ENCODE data around the gene GNAS-AS1. TPM values are rescaled to one million over a fixed set of nuclear protein-coding genes. Genes with fewer than 3 reads are reported as not detected.

GNAS-AS1 gene
- total RNA-seq, 1 experiment from 2014 or later: 6.8 TPM

DNA sequence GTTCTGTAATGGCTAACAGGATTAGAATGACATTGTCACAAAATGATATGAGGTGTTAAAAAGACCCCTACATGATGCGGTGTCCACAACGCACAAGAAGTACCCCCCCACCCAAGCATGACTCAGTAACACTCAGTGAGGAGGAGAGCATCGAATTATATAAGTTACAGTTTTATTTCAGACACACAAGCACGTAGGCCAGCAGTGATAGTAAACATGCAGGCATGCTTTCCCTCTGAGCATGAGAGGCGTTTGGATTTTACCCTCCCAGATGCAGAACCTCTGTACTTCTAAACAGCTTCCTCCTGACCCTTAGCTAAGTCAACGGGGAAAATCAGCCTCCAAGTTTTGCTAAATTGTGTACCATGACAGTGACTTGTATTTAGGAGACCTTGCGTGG lies 25.7 kb upstream of the GNAS-AS1 start:
- H3K36me3 ChIP-seq (ENCODE audit: low read depth): no peaks in the 10 kb centered on the region
- H3K4me3 ChIP-seq: no peak overlapping the region
- H3K4me2 ChIP-seq: no peak overlapping the region
- no peaks in the 10 kb centered on the region for H3K9me3 ChIP-seq (ENCODE audit: insufficient read depth, low read depth)
- H3K27me3 ChIP-seq (ENCODE audit: insufficient read depth, low read depth): no peaks in the 10 kb centered on the region
- CTCF ChIA-PET: no interaction called here
- no peak overlapping the region for H3K27ac ChIP-seq
- no peak for DNase-seq
- no peaks in the 10 kb centered on the region for H3K4me1 ChIP-seq (replicated peaks; ENCODE audit: insufficient read depth)
- BruUV-seq (replicated peaks): no TSS peak
- H4K20me1 ChIP-seq (ENCODE audit: insufficient read depth): no peaks in the 10 kb centered on the region
- no peak overlapping the region for H2AFZ ChIP-seq
- TF ChIP-seq EZH2 (IDR thresholded peaks at IDR 0.05; ENCODE audit: low read depth): no peak
- TF ChIP-seq, protein P1, sequence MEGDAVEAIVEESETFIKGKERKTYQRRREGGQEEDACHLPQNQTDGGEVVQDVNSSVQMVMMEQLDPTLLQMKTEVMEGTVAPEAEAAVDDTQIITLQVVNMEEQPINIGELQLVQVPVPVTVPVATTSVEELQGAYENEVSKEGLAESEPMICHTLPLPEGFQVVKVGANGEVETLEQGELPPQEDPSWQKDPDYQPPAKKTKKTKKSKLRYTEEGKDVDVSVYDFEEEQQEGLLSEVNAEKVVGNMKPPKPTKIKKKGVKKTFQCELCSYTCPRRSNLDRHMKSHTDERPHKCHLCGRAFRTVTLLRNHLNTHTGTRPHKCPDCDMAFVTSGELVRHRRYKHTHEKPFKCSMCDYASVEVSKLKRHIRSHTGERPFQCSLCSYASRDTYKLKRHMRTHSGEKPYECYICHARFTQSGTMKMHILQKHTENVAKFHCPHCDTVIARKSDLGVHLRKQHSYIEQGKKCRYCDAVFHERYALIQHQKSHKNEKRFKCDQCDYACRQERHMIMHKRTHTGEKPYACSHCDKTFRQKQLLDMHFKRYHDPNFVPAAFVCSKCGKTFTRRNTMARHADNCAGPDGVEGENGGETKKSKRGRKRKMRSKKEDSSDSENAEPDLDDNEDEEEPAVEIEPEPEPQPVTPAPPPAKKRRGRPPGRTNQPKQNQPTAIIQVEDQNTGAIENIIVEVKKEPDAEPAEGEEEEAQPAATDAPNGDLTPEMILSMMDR (conservative IDR thresholded peaks at IDR 0.05): no peak
- intact Hi-C loops (cut with micrococcal nuclease; ENCODE audit: unreplicated experiment): no loop called here
- H3K9me2 ChIP-seq (ENCODE audit: insufficient read depth): no peaks in the 10 kb centered on the region
- H3K79me2 ChIP-seq (ENCODE audit: low read depth): no peaks in the 10 kb centered on the region
- no peaks in the 10 kb centered on the region for H3F3A ChIP-seq (ENCODE audit: insufficient read depth, low read depth)
- POLR2A ChIA-PET (ENCODE audit: unreplicated experiment): no interaction called here

DNA sequence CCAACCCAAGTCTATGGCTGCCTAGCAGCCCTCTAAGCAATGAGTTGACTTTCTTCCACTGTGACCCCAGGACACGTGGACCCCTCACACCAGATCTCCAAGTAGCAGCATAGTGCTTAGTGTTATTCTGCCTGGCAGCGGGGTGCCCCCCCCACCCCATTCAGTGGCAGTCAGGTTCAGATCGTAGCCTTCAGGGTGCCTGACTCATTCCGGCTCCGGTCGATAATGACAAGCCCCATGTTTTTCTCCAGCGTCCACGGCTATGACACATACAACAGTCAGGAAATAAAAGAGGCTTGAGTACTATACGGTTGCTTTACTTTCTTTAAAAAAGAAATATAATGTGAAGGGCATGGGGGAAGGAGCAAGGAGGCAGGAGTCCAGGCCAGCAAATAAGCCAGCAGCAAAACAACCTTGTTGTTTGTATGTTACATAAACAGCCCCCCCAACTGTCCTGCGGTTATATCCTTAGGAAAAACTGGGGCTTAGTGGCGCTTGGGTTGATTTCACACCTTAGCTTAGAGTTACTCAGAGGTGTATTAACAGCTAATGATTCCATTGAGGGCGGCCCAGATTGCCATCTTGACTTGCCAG lies 24.9 kb upstream of the GNAS-AS1 start:
- Histone ChIP-seq H2AFZ (no peak overlapping the region), H3K4me3 (no peak overlapping the region), H3K36me3 (ENCODE audit: low read depth) (no peaks in the 10 kb centered on the region), H3K4me2 (no peak overlapping the region), H3K27me3 (ENCODE audit: insufficient read depth, low read depth) (no peaks in the 10 kb centered on the region), H3K79me2 (ENCODE audit: low read depth) (no peaks in the 10 kb centered on the region), H4K20me1 (ENCODE audit: insufficient read depth) (no peaks in the 10 kb centered on the region), H3F3A (ENCODE audit: insufficient read depth, low read depth) (no peaks in the 10 kb centered on the region), H3K9me3 (ENCODE audit: insufficient read depth, low read depth) (no peaks in the 10 kb centered on the region), H3K9me2 (ENCODE audit: insufficient read depth) (no peaks in the 10 kb centered on the region), H3K4me1 (replicated peaks; ENCODE audit: insufficient read depth) (no peaks in the 10 kb centered on the region), H3K27ac (no peak overlapping the region)
- no peak for TF ChIP-seq EZH2 (IDR thresholded peaks at IDR 0.05; ENCODE audit: low read depth)
- CTCF ChIA-PET: interaction anchor here (0.6 kb wide), 1 partner anchor 13 kb away, joined by 10 read pairs; no protein-coding TSS in a partner anchor
- POLR2A ChIA-PET (ENCODE audit: unreplicated experiment): no interaction called here
- intact Hi-C loops (cut with micrococcal nuclease; ENCODE audit: unreplicated experiment): no loop called here
- no TSS peak for BruUV-seq (replicated peaks)
- peak in 1 of 2 experiments; percentile 45 for DNase-seq

DNA sequence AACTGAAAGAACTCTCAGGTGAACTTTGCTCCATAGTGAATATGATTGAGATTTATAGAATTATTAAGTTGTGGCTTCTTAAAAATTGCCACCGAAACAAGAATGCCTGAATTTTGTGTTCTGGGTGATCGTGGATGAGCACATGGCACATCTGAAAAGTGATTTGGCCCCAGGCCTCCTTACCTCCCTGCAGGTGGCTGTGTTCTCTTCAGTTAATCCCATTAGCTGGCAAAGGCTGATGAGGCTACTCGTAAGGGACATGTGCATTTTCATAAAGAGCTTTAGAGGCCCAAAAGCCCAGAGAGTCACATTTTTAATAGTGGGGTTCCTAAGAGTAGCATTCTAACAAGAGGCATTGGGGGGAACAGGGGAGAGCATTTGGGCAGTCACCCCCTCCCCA lies 24.4 kb upstream of the GNAS-AS1 start:
- Histone ChIP-seq H4K20me1 (ENCODE audit: insufficient read depth) (no peaks in the 10 kb centered on the region), H3K27ac (no peak overlapping the region), H3F3A (ENCODE audit: insufficient read depth, low read depth) (no peaks in the 10 kb centered on the region), H3K36me3 (ENCODE audit: low read depth) (no peaks in the 10 kb centered on the region), H3K9me3 (ENCODE audit: insufficient read depth, low read depth) (no peaks in the 10 kb centered on the region), H3K4me1 (replicated peaks; ENCODE audit: insufficient read depth) (no peaks in the 10 kb centered on the region), H2AFZ (no peak overlapping the region), H3K27me3 (ENCODE audit: insufficient read depth, low read depth) (no peaks in the 10 kb centered on the region), H3K79me2 (ENCODE audit: low read depth) (no peaks in the 10 kb centered on the region), H3K9me2 (ENCODE audit: insufficient read depth) (no peaks in the 10 kb centered on the region), H3K4me3 (no peak overlapping the region), H3K4me2 (no peak overlapping the region)
- CTCF ChIA-PET: interaction anchor here (0.6 kb wide), 1 partner anchor 13 kb away, joined by 10 read pairs; no protein-coding TSS in a partner anchor
- no peak for TF ChIP-seq EZH2 (IDR thresholded peaks at IDR 0.05; ENCODE audit: low read depth)
- TF ChIP-seq, protein P1 (conservative IDR thresholded peaks at IDR 0.05): no peak
- BruUV-seq (replicated peaks): no TSS peak
- no peak for DNase-seq
- intact Hi-C loops (cut with micrococcal nuclease; ENCODE audit: unreplicated experiment): no loop called here
- POLR2A ChIA-PET (ENCODE audit: unreplicated experiment): no interaction called here

DNA sequence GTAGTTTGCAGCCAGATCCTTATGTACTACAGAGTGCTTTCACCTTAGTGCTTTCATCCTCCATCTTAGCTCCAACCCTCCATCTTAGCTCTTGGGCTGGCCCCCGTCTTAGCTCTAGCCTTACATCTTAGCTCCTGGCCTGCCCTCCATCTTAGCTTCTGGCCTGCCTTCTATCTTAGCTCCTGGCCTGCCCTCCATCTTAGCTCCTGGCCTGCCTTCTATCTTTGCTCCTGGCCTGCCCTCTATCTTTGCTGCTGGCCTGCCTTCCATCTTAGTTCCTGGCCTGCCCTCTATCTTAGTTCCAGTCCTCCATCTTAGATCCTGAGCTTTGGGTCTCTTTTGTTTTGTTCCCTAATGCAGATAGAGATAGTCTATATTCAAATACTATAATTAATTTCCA lies 23.8 kb upstream of the GNAS-AS1 start:
- BruUV-seq (replicated peaks): no TSS peak
- H3K27ac ChIP-seq: no peak overlapping the region
- H4K20me1 ChIP-seq (ENCODE audit: insufficient read depth): no peaks in the 10 kb centered on the region
- no peaks in the 10 kb centered on the region for H3K9me2 ChIP-seq (ENCODE audit: insufficient read depth)
- ChIA-PET POLR2A (ENCODE audit: unreplicated experiment) (no interaction called here), CTCF (no interaction called here)
- TF ChIP-seq EZH2 (IDR thresholded peaks at IDR 0.05; ENCODE audit: low read depth): no peak
- TF ChIP-seq, protein P1 (conservative IDR thresholded peaks at IDR 0.05): no peak
- no peaks in the 10 kb centered on the region for H3F3A ChIP-seq (ENCODE audit: insufficient read depth, low read depth)
- no peaks in the 10 kb centered on the region for H3K79me2 ChIP-seq (ENCODE audit: low read depth)
- no peaks in the 10 kb centered on the region for H3K9me3 ChIP-seq (ENCODE audit: insufficient read depth, low read depth)
- no peaks in the 10 kb centered on the region for H3K27me3 ChIP-seq (ENCODE audit: insufficient read depth, low read depth)
- DNase-seq: no peak
- H3K36me3 ChIP-seq (ENCODE audit: low read depth): no peaks in the 10 kb centered on the region
- intact Hi-C loops (cut with micrococcal nuclease; ENCODE audit: unreplicated experiment): loop anchor here (5.0 kb wide), 2 partner anchors 333 to 528 kb away; no protein-coding TSS in a partner anchor
- H3K4me2 ChIP-seq: no peak overlapping the region
- no peaks in the 10 kb centered on the region for H3K4me1 ChIP-seq (replicated peaks; ENCODE audit: insufficient read depth)
- H2AFZ ChIP-seq: no peak overlapping the region
- no peak overlapping the region for H3K4me3 ChIP-seq
